HG03066 (cell line): ENCODE data around the gene JAZF1.

Source experiments
- ATAC-seq: cut with Tn5 transposase; IDR thresholded peaks from one replicate; pipeline ENCODE4 v1.9.1; 2021; ENCODE audit warnings: low read depth; ENCODE audit not compliant: unreplicated experiment

JAZF1 gene

GRCh38 chr7:28112467-28112866 is 68.1 kb downstream of the JAZF1 start:
- no peak for ATAC-seq

DNA sequence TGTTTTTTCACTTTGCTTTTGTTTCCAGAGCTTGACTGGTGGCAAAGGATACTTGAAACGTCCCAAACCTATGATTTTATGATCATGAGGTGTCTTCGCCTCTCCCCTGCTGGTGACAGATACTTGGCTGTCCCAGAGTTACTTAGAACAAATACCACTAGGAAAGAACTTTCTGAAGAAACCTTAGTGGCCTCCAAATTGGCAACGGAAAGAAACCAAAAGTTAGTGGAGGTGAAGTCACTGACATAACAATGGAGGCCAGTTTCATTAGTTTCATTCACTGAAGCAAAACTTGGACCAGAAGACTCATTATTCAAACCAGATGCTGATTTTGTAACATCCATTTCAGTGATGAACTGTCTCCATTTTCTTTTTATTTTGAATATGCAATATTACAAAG is 68.6 kb downstream of the JAZF1 start:
- ATAC-seq = no peak

GRCh38 chr7:28110427-28111012 is 70.1 kb downstream of the JAZF1 start:
- ATAC-seq = no peak

- no peak for ATAC-seq
These were observed 71.8 kb downstream of the JAZF1 start for GRCh38 chr7:28108747-28109146.

GRCh38 chr7:28107960-28108359 is 72.6 kb downstream of the JAZF1 start:
- no peak for ATAC-seq

- ATAC-seq = no peak
These were observed 74.2 kb downstream of the JAZF1 start for GRCh38 chr7:28106321-28106829.

DNA sequence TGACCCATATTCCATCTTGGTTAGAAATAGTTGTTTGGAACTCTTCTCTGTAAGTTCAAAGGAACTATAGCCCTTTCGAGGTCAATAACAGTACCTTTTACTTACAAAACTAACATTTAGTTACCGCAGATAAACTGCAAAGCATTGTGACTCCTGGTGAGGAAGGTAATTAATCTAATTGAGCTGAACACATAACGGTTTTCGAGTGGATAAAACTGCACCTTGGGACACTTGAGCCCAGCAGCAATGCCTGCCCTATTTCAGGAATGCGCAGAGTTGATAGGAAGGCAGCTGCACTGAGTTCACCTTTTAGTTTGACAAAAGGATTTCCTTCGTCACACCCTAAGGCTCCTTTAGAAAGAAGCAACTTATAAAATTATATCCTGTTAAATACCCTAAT is 75.4 kb downstream of the JAZF1 start:
- no peak for ATAC-seq

GRCh38 chr7:28104811-28105210 is 75.8 kb downstream of the JAZF1 start:
- ATAC-seq = no peak

DNA sequence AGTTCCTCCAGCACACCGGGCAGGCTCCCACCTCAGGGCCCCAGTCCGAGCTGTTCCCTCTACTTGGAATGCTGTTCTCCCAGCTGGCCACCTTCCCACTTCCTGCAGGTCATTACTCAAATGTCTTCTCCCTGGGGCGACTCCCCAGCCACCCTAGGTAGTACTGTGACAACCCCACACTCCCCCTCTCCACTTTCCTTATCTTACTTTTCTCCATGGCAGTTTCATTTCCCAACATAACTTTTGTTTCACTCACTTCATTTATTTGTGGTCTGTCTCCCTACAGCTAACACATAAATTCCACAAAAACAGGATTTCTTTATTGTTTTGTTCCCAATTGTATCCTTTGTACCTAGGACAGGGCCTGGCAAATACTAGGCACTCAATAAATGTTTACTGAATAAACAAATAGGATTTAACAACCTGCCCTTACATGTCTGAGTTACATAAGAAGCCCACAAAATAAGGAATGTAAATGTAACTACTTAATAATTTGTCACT is 76.5 kb downstream of the JAZF1 start:
- no peak for ATAC-seq

DNA sequence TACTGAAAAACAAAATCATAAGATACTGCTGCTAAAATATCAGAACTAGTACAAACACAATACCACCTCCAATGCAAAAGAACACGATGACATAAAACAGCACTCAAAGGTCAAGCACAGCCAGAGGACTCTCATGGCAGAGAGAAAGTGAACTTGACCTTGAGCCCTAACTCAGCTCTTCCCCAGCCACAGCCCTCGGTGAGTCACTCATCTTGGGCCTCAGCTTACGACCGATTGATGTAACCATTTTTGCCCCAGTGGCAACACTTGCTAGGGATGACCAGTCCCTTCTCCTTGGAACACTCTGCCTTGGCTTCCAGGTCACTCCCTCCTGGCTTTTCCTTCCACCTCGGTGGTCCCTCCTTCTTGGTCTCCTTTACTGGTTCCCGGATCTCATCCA is 77.8 kb downstream of the JAZF1 start:
- no peak for ATAC-seq

DNA sequence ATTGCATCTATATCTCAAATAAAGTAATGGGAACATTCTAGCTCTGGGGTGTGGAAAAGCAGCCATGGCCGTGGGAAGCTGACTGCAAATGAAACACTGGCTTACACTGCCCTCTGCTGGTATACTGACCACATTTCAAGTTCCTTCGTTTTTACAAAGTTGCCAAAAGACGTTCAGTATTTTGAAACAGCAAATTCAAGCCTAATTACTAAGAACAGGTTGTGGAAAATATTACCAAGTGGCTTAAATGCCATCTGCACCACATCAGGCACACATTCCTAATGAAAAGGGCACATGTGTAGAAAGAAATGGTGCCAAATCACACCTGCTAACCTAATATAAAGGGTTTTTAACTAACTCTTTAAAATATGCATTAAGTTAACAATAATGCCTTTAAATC is 83.9 kb downstream of the JAZF1 start:
- ATAC-seq = no peak

GRCh38 chr7:28095231-28095630 is 85.4 kb downstream of the JAZF1 start:
- ATAC-seq = no peak

- no peak for ATAC-seq
These were observed 86.9 kb downstream of the JAZF1 start for GRCh38 chr7:28093623-28094232.

GRCh38 chr7:28091190-28091589 is 89.4 kb downstream of the JAZF1 start:
- no peak for ATAC-seq

DNA sequence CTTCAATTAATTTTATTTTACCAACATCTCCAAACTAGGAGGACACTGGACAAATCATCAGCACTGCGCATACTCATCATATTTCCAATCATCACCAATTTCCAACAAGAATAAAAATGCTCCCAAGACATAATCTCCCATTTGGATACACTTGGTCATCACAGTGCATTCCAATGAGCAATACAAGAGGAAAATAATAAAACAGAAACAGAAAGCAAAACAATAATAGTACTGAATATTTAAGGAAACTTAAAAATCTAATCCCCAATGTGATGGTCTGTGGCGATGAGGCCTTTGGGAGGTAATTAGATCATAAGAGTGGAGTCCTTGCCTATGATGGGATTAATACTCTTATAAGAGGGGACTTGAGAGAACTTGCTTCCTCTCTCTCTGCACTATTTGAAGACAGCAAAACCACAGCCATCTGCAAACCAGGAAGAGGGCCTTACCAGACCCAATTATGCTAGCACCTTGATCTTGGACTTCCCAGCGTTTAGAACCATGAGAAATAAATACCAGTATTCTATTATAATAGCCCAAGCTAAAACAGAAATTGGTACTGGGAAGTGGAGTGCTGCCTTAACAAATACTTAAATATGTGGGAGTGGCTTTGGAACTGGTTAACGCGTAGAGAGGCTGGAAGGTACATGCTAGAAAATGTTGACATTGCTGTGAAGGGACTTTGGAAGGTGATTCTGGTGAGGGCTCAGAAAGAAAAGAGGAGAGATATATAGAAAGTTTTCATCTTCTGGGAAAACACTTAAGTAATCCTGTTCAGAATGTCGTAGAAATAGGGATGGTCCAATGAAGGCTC is 91.5 kb downstream of the JAZF1 start:
- ATAC-seq = no peak

DNA sequence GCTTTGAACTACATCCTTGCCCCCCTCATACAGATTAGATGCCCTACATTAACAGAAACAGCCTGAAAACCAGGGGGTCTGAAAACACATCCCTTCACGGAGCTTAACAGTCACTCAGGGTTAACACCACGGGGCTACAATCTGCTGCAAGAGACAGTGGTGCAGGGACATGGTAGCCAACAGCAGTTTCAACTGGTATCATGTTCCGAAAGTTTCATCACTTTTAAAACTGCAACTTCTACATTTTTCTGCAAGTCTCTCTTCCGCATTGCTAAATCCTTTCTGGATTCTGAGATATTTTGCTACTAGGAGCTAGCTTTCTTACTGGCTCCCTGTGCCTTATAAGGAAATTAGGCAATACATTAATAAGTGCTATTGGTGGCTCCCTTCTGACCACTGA is 92.6 kb downstream of the JAZF1 start:
- no peak for ATAC-seq

GRCh38 chr7:28086198-28086597 is 94.4 kb downstream of the JAZF1 start:
- no peak for ATAC-seq

DNA sequence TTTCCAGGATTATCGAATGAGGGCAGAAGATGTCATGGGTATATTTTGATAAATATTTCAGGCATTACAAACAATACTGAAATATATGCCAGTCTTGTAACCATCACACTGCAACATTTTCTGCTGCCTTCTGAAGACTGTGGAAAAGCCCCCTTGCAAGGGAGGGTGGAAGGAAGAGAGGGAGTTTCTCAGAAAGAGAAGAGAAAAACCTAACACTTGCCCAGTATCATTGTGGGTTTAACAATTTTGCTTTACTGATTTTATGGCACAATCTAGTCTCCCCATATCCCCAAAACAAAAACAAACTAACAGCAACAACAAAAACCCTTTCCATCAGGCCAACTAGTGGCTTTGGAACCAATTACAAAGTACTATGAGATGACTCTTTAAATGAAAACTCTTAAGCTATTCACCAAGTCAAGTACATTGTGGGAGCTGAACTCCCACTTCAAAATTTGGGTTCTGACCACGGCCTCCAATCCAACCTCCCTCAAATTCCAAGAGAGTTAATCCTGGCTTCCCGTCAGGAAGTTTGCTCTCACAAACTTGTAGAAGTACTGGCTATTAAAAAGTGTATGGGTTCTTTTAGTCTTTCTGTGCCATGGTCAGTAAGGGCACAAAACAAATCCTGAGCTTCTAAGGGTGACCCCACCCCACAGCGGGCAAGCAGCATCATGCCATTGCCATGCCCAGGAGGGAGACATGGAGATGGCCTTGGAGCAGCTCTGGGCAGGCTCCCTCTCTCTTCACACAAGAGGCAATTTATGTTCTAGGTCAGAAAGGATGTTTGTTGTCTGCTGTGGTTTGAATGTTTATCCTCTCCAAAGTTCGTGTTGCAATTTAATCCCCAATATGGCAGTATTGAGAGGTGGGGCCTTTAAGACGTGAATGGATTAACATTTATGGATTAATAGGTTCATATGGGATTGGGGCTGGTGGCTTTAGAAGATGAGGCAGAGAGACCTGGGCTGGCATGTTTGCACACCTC is 96.3 kb downstream of the JAZF1 start:
- no peak for ATAC-seq

- no peak for ATAC-seq
These were observed 97.2 kb downstream of the JAZF1 start for GRCh38 chr7:28083164-28083997.
